Measurements from ENCODE around the gene GDI1. TPM values are rescaled to one million over a fixed set of nuclear protein-coding genes. Genes with fewer than 3 reads are reported as not detected.

Gene GDI1
- total RNA-seq, 2 donors from 2014 or later, result 143 to 179 TPM

GRCh38 chrX:154396973-154397887 lies 39.7 kb upstream of the GDI1 start:
- H3K27ac Mint-ChIP-seq, result peak overlapping the region; percentile 98
- Histone ChIP-seq H3K27me3 (ENCODE audit: control insufficient read depth, insufficient read depth, low read length, poor library complexity, severe bottlenecking) (no peaks in the 10 kb centered on the region), H3K27ac (ENCODE audit: low read depth, low read length) (peak overlapping the region; percentile 99), H3K9me3 (ENCODE audit: control insufficient read depth, low read length) (no peaks in the 10 kb centered on the region), H3K4me1 (ENCODE audit: control insufficient read depth, insufficient read depth, low read length) (no peaks in the 10 kb centered on the region), H3K9ac (ENCODE audit: extremely low read depth, low read length, poor library complexity, severe bottlenecking) (peak overlapping the region; percentile 99), H3K36me3 (ENCODE audit: control insufficient read depth, insufficient read depth, low read length) (peaks cover 22% of the 10 kb centered on the region), H3K4me3 (ENCODE audit: low read length) (peak overlapping the region; percentile 96)
- peak; percentile 84 for DNase-seq
- TF ChIP-seq, protein P1, sequence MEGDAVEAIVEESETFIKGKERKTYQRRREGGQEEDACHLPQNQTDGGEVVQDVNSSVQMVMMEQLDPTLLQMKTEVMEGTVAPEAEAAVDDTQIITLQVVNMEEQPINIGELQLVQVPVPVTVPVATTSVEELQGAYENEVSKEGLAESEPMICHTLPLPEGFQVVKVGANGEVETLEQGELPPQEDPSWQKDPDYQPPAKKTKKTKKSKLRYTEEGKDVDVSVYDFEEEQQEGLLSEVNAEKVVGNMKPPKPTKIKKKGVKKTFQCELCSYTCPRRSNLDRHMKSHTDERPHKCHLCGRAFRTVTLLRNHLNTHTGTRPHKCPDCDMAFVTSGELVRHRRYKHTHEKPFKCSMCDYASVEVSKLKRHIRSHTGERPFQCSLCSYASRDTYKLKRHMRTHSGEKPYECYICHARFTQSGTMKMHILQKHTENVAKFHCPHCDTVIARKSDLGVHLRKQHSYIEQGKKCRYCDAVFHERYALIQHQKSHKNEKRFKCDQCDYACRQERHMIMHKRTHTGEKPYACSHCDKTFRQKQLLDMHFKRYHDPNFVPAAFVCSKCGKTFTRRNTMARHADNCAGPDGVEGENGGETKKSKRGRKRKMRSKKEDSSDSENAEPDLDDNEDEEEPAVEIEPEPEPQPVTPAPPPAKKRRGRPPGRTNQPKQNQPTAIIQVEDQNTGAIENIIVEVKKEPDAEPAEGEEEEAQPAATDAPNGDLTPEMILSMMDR (conservative IDR thresholded peaks at IDR 0.05), result no peak
- peaks cover 5% of the 10 kb centered on the region for H3K4me1 Mint-ChIP-seq
- peaks cover 47% of the 10 kb centered on the region for H3K9me3 Mint-ChIP-seq
- peak overlapping the region; percentile 91 for H3K4me3 Mint-ChIP-seq
- no peaks in the 10 kb centered on the region for H3K27me3 Mint-ChIP-seq (ENCODE audit: insufficient read depth)
- H3K36me3 Mint-ChIP-seq (ENCODE audit: low read depth), result peaks cover 24% of the 10 kb centered on the region
- WGBS, 2 experiments (ENCODE audit: insufficient coverage in 1 of 2, insufficient read length in 1 of 2), result 4 to 10% methylated on average over 10 to 48 of the region's 53 CpGs

GRCh38 chrX:154397888-154398667 lies 38.9 kb upstream of the GDI1 start, which contains the start of gene RPL10:
RPL10 (plus strand) TSS chrX:154398377; CDS start chrX:154398520, 143 bp downstream.
- Histone ChIP-seq H3K4me1 (ENCODE audit: control insufficient read depth, insufficient read depth, low read length) (no peaks in the 10 kb centered on the region), H3K4me3 (ENCODE audit: low read length) (peak within 1 kb of the TSS; percentile 96), H3K27me3 (ENCODE audit: control insufficient read depth, insufficient read depth, low read length, poor library complexity, severe bottlenecking) (no peaks in the 10 kb centered on the region), H3K9ac (ENCODE audit: extremely low read depth, low read length, poor library complexity, severe bottlenecking) (peak within 1 kb of the TSS; percentile 99), H3K36me3 (ENCODE audit: control insufficient read depth, insufficient read depth, low read length) (peaks cover 22% of the 10 kb centered on the region), H3K27ac (ENCODE audit: low read depth, low read length) (peak within 1 kb of the TSS; percentile 99), H3K9me3 (ENCODE audit: control insufficient read depth, low read length) (no peaks in the 10 kb centered on the region)
- TF ChIP-seq, protein P1 (conservative IDR thresholded peaks at IDR 0.05), result no peak
- Mint-ChIP-seq H3K36me3 (ENCODE audit: low read depth) (peaks cover 24% of the 10 kb centered on the region), H3K9me3 (peaks cover 54% of the 10 kb centered on the region), H3K27ac (peak within 1 kb of the TSS; percentile 98), H3K27me3 (ENCODE audit: insufficient read depth) (no peaks in the 10 kb centered on the region), H3K4me3 (peak within 1 kb of the TSS; percentile 91), H3K4me1 (peaks cover 5% of the 10 kb centered on the region)
- peak; percentile 95 for DNase-seq
- 0% methylated on average over 6 to 69 of the region's 69 CpGs for WGBS, 2 experiments (ENCODE audit: insufficient coverage in 1 of 2, insufficient read length in 1 of 2)

DNA sequence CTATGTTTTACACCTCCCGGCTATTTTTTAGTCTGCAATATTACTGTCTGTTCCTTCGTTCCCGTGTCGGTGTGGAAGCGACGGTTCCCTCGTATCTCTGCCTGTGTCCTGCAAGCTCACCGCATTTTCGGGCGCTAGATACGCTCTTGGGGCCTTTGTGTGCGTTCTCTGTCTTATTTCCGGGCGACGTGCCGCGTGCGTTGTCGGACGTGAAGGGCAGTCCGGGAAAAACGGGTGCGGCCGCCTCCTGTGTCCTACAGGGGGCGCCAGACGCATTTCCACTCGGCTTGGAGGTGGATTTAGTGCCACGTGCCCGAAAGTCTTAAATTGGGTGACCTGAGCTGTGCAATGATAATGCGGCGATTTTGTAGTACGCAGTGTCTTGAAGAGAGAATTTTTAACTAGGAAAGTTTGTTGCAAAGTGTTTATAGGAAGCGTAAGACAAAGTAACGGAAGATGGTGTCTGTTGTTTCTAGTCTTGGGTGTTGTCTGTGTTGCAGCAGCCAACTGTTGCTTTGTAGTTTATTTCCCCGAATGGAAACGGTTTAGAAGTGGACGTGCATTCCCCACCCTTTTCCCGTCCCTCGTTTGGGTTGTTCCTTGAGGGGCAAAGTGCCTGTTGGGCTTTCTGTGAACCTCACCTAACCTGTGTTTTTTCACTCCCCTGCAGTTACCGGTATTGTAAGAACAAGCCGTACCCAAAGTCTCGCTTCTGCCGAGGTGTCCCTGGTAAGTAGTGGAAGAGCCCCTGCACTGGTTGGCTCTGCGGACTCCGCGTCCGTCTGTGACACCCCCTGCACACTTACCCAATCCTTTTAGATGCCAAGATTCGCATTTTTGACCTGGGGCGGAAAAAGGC lies 38.1 kb upstream of the GDI1 start:
- Histone ChIP-seq H3K9ac (ENCODE audit: extremely low read depth, low read length, poor library complexity, severe bottlenecking) (peak overlapping the region; percentile 99), H3K4me3 (ENCODE audit: low read length) (peak overlapping the region; percentile 96), H3K9me3 (ENCODE audit: control insufficient read depth, low read length) (no peaks in the 10 kb centered on the region), H3K27ac (ENCODE audit: low read depth, low read length) (peak overlapping the region; percentile 96), H3K36me3 (ENCODE audit: control insufficient read depth, insufficient read depth, low read length) (peaks cover 22% of the 10 kb centered on the region), H3K27me3 (ENCODE audit: control insufficient read depth, insufficient read depth, low read length, poor library complexity, severe bottlenecking) (no peaks in the 10 kb centered on the region), H3K4me1 (ENCODE audit: control insufficient read depth, insufficient read depth, low read length) (no peaks in the 10 kb centered on the region)
- TF ChIP-seq, protein P1 (conservative IDR thresholded peaks at IDR 0.05), result peak; percentile 86
- DNase-seq, result peak; percentile 85
- WGBS, 2 experiments (ENCODE audit: insufficient coverage in 1 of 2, insufficient read length in 1 of 2), result 1 to 9% methylated on average over 10 to 49 of the region's 49 CpGs
- peaks cover 24% of the 10 kb centered on the region for H3K36me3 Mint-ChIP-seq (ENCODE audit: low read depth)
- H3K27ac Mint-ChIP-seq, result peak overlapping the region; percentile 98
- H3K9me3 Mint-ChIP-seq, result peaks cover 62% of the 10 kb centered on the region
- peak overlapping the region; percentile 91 for H3K4me3 Mint-ChIP-seq
- H3K27me3 Mint-ChIP-seq (ENCODE audit: insufficient read depth), result no peaks in the 10 kb centered on the region
- H3K4me1 Mint-ChIP-seq, result peaks cover 5% of the 10 kb centered on the region
